Fibroblast of the aortic adventitia (primary cell): ENCODE measurements around the gene TPRN. TPM values are rescaled to one million over a fixed set of nuclear protein-coding genes. Genes with fewer than 3 reads are reported as not detected.

Experiments
- DNase-seq: peaks from one replicate; pipeline ENCODE4 v3.0.0-alpha.2; 2010; ENCODE audit warnings: low read depth
- H3K4me3 ChIP-seq: 2 replicates; pipeline ENCODE4 v1.5.1; 2011; ENCODE audit warnings: low read depth, mild to moderate bottlenecking, control low read depth, low read length, moderate library complexity
- total RNA-seq: library from RNA; depleted of rRNA; stranded (reverse); fragments of >200 nt; gene quantifications from 2 replicates; pipeline ENCODE4 v1.2.3, GENCODE V29; 2012; ENCODE audit warnings: low replicate concordance
- TF ChIP-seq, protein P1 (sequence below): IDR thresholded peaks from 2 replicates; pipeline ENCODE4 v1.5.1; 2011; ENCODE audit warnings: mild to moderate bottlenecking, low read length, control low read depth, inconsistent platforms; ENCODE audit not compliant: insufficient read depth

The TPRN gene
- total RNA-seq, 1 donor, result 8.0 TPM

DNA sequence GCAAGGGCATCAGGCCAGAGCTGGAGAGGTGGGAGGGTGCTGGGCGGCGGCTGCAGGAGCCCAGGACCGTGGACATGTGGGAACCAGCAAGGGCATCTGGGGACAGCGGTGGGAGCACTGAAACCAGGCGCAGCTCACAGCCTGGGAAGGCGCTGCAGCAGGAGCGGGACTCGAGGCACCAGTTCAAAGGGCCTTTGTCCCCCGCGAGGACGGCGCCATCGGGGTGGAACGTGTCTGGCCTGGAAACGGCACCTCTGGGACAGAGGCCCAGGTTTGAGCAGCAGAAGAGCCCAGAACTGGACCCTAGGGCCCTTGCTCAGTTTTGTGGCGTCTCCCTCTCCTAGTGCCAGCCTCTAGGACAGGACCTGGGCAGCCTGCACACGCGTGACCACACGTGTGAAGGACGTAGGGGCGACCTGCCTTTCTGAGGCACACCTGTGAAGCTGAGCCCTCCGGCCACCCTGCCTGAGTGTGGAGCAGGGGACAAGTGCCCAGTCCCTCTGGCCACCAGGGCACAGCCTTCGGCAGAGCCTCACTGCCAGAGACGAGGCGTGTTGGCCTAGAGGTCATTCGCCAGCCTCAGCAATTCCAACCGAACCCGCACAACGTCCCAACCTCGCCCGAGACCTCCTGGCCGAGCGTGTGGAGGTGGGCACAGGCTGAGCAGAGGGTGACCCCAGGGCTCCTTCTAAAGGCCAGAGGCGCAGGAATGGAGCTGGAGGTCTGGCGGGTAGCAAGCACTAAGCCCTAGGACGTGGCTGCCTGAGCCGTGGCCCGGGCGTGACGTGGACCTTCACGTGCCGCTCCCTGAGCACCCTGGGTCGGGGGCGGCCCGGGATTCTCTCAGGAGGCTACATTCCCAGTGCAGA, 26.5 kb downstream of the TPRN start:
- no peak for DNase-seq
- H3K4me3 ChIP-seq, result no peak overlapping the region
- TF ChIP-seq, protein P1, sequence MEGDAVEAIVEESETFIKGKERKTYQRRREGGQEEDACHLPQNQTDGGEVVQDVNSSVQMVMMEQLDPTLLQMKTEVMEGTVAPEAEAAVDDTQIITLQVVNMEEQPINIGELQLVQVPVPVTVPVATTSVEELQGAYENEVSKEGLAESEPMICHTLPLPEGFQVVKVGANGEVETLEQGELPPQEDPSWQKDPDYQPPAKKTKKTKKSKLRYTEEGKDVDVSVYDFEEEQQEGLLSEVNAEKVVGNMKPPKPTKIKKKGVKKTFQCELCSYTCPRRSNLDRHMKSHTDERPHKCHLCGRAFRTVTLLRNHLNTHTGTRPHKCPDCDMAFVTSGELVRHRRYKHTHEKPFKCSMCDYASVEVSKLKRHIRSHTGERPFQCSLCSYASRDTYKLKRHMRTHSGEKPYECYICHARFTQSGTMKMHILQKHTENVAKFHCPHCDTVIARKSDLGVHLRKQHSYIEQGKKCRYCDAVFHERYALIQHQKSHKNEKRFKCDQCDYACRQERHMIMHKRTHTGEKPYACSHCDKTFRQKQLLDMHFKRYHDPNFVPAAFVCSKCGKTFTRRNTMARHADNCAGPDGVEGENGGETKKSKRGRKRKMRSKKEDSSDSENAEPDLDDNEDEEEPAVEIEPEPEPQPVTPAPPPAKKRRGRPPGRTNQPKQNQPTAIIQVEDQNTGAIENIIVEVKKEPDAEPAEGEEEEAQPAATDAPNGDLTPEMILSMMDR, result no peak

DNA sequence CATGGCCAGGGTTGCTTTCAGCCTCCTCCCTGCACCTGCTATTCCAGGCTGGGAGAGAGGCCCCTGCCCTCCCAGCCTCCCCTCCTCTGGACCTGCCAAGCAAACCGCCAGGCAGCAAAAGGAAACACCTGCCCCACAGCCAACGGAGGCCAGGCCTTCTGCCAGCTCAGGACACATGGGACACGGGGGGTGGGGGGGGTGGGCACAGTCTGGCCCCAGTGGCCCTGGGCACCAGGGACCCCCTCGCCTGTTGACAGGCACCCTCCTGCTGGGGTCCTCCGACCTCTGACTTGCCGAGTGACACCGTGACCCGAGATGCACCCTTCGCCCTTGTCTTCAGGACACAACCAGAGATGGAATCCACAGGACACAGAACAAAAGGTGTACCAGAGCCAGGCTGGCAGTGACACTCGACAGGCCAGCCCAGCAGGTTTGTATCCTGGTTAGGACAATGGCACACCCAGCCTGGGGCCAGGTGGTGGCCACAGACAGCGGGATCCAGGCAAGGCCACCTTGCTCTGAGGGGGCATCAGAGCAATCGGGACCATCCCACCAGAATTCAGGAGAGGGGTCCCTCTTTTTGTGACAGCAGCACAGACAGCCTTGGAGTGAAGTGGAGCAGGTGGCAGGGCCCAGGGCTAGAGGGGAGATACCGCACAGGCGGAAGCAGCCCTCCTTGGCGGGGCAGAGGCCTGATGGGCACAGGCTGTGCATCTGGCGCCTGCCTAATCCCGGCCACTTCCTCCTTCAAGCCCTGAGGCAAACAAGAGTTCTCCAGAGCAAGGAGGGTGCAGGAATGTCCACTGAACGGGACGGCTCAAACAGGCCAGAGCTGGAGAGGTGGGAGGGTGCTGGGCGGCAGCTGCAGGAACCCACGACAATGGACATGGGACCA, 27.4 kb downstream of the TPRN start:
- TF ChIP-seq, protein P1, result no peak
- no peak overlapping the region for H3K4me3 ChIP-seq
- DNase-seq, result no peak

DNA sequence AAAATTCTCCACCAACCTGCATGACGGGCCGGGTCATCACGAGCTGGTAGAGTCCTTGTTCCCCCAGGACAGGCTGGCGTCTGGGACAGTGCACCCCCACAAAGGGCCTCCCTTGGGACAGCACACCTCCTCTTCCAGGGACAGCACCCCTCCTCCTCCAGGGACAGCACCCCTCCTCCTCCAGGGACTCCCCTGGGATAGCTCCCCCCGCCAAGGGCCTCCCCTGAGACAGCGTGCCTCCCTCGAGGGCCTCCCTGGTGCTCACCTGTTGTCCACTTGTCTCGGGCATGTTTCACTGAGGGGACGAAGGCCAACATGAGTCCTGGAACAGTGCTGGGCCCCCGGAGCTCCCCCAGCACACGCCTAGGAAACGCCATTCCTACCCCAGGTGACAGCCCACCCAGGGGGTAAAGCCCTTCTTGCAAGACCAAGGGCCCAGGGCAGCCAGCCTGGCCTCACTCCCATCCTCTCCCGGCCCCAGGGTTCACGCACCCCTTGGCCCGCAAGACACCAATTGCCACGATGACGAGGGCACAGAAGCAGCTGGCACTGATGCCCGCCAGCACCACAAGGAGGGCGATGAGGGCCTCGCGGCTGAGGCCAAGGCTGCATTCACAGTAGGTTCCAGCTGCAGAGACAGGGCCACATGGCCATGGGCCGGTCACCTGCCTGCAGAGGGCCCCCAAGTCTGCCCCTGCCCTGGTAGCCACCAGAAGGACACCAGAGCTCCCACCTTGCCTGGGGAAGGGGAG, 29.2 kb downstream of the TPRN start:
- H3K4me3 ChIP-seq, result no peak overlapping the region
- TF ChIP-seq, protein P1, result no peak
- no peak for DNase-seq

DNA sequence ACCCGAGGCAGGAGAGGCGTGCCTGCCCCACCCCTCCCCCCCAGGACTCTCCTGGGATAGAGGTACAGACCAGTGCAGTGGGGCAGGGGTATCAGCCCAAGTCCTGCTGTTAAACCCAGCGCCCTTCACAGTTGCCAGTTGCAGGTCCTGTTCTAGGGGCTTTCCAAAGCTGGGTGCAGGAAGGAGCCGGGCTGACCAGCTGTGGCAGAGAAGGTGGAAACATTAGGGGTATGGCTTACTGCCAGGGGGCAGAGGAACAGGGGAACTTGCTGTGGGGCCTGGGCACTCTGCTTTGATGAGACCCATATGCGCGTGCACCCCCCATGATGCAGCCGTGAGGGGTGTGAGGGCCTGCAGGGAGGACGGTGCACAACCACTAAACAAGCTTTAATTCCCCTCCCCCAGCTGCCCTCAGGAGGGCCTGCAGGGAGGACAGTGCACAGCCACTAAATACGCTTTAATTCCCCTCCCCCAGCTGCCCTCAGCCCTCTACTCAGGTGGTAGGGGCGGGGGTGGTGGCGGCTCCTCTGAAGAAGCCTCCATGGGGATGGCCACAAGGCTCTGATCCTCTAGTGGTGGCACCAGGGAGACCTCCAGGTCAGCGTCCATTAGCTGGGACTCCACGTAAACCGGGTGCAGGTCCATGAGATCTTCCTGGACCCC, 29.9 kb downstream of the TPRN start:
- no peak for DNase-seq
- TF ChIP-seq, protein P1, result no peak
- H3K4me3 ChIP-seq, result no peak overlapping the region

DNA sequence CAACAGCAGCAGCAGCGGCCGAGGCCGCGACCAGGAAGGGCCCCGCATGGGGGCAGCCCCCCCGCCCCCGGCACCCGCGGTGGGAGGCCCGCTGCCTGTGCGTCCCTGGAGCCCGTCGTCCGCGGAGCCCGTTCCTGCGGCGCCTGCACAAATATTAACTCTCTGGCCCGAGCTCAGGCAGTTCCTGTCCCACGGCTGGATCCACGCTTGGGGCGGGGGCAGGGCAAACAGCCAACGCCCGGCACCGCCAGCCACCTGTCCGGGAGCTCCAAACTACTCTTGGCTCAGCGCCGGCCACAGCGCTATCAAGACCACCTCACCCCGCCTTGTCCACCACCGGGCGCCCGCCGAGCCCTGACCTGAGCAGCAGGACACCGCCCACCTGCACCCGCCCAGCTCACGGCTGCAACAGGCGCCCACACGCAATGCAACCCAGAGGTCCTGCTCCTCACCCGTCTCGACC, 30.6 kb downstream of the TPRN start, which contains the start of gene LRRC26:
LRRC26 (minus strand) TSS at position 156 of the 463 bp plus-strand sequence; CDS start at position 48, 108 bp downstream.
- H3K4me3 ChIP-seq, result no peak within 1 kb of the TSS
- TF ChIP-seq, protein P1, result no peak
- DNase-seq, result no peak
